ENCODE measurements around the gene SEMA3B.
"Not testable (repeated sequence)": the region's sequence is repeated elsewhere in the genome, so short reads cannot be mapped to it uniquely, and the experiment has no call there.

SEMA3B gene

GRCh38 chr3:50302095-50303012, 33.4 kb downstream of the SEMA3B start:
- in situ Hi-C loops (cut with HindIII; ENCODE audit: low pct_ligation_motif_present, low sequenced_read_pairs) = no loop called here
- no peak overlapping the region for H3K4me3 ChIP-seq (ENCODE audit: low read depth, low read length)
- H3K36me3 ChIP-seq (replicated peaks) = no peaks in the 10 kb centered on the region
- TF ChIP-seq, protein P1, sequence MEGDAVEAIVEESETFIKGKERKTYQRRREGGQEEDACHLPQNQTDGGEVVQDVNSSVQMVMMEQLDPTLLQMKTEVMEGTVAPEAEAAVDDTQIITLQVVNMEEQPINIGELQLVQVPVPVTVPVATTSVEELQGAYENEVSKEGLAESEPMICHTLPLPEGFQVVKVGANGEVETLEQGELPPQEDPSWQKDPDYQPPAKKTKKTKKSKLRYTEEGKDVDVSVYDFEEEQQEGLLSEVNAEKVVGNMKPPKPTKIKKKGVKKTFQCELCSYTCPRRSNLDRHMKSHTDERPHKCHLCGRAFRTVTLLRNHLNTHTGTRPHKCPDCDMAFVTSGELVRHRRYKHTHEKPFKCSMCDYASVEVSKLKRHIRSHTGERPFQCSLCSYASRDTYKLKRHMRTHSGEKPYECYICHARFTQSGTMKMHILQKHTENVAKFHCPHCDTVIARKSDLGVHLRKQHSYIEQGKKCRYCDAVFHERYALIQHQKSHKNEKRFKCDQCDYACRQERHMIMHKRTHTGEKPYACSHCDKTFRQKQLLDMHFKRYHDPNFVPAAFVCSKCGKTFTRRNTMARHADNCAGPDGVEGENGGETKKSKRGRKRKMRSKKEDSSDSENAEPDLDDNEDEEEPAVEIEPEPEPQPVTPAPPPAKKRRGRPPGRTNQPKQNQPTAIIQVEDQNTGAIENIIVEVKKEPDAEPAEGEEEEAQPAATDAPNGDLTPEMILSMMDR (IDR thresholded peaks at IDR 0.05; ENCODE audit: low read depth, low read length, missing control alignments) = no peak
- no peak for DNase-seq
- H3K27me3 ChIP-seq (replicated peaks) = no peaks in the 10 kb centered on the region
- no peak overlapping the region for H3K27ac ChIP-seq

GRCh38 chr3:50303013-50303815, 34.3 kb downstream of the SEMA3B start, which contains the start of gene HYAL1:
TSS of gene HYAL1 (minus strand) at chr3:50303574. CDS start at chr3:50302956, 618 bp downstream.
- Histone ChIP-seq H3K27me3 (replicated peaks) (no peaks in the 10 kb centered on the region), H3K27ac (no peak within 1 kb of the TSS), H3K36me3 (replicated peaks) (no peaks in the 10 kb centered on the region), H3K4me3 (ENCODE audit: low read depth, low read length) (no peak within 1 kb of the TSS)
- TF ChIP-seq, protein P1 (IDR thresholded peaks at IDR 0.05; ENCODE audit: low read depth, low read length, missing control alignments) = peak; percentile 26
- in situ Hi-C loops (cut with HindIII; ENCODE audit: low pct_ligation_motif_present, low sequenced_read_pairs) = no loop called here
- no peak for DNase-seq

DNA sequence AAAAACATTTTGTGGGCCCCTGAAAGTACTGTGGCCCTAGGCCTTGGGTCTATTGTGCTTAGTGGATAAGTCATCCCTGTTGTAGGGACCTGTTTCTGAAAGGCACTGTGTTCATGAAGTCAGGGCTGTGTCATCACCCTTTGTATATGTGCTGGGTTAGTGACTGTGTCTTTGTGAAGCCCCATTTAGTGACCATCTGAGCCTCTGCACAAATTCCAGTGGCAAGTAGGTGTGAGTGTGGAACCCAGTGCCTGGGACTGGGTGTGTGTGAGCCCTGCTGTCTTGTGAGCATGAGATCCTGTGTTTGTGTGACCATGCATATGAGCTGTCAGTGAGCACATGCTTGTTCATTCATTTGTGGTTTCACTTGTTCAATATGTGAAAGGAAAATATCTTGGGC, 35.7 kb downstream of the SEMA3B start:
- H3K36me3 ChIP-seq (replicated peaks) = no peaks in the 10 kb centered on the region
- H3K27me3 ChIP-seq (replicated peaks) = no peaks in the 10 kb centered on the region
- DNase-seq = no peak
- H3K27ac ChIP-seq = no peak overlapping the region
- in situ Hi-C loops (cut with HindIII; ENCODE audit: low pct_ligation_motif_present, low sequenced_read_pairs) = no loop called here
- TF ChIP-seq, protein P1 (IDR thresholded peaks at IDR 0.05; ENCODE audit: low read depth, low read length, missing control alignments) = no peak
- H3K4me3 ChIP-seq (ENCODE audit: low read depth, low read length) = no peak overlapping the region

DNA sequence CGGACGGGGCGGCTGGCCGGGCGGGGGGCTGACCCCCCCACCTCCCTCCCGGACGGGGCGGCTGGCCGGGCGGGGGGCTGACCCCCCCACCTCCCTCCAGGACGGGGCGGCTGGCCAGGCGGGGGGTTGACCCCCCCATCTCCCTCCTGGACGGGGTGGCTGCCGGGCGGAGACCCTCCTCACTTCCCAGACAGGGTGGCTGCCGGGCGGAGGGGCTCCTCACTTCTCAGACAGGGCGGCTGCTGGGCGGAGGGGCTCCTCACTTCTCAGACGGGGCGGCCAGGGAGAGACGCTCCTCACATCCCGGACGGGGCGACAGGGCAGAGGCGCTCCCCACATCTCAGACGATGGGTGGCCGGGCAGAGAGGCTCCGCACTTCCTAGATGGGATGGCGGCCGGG, 43.1 kb downstream of the SEMA3B start:
- in situ Hi-C loops (cut with HindIII; ENCODE audit: low pct_ligation_motif_present, low sequenced_read_pairs); H3K27me3 ChIP-seq (replicated peaks); H3K27ac ChIP-seq; H3K4me3 ChIP-seq (ENCODE audit: low read depth, low read length); H3K36me3 ChIP-seq (replicated peaks); DNase-seq: not testable (repeated sequence)

- TF ChIP-seq, protein P1 (IDR thresholded peaks at IDR 0.05; ENCODE audit: low read depth, low read length, missing control alignments) = no peak
- no peak overlapping the region for H3K27ac ChIP-seq
- in situ Hi-C loops (cut with HindIII; ENCODE audit: low pct_ligation_motif_present, low sequenced_read_pairs) = no loop called here
Observed at GRCh38 chr3:50314342-50314741, 45.4 kb downstream of the SEMA3B start.

DNA sequence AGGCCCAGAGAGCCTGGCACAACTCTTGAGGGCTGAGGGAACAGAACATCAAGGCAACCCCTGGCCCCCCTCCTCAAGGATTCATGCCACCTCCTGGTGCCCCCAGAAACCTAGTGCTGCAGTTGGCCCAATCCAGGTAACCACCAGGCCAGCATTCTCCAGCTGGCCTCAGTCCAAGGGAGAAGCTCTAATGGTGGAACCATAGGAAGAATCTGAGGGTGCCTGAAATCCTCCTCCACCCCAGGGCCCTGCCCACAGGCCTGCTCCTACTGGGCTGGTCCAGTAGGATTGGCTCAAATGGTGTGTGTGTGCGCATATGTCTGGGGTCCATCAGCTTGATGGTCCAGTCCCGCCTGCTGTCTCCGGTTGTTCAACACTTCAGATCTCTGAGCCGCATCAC, 45.9 kb downstream of the SEMA3B start:
- Histone ChIP-seq H3K27me3 (replicated peaks) (no peaks in the 10 kb centered on the region), H3K36me3 (replicated peaks) (peaks cover 9% of the 10 kb centered on the region), H3K27ac (no peak overlapping the region), H3K4me3 (ENCODE audit: low read depth, low read length) (no peak overlapping the region)
- TF ChIP-seq, protein P1 (IDR thresholded peaks at IDR 0.05; ENCODE audit: low read depth, low read length, missing control alignments) = no peak
- DNase-seq = no peak
- in situ Hi-C loops (cut with HindIII; ENCODE audit: low pct_ligation_motif_present, low sequenced_read_pairs) = no loop called here

More at GRCh38 chr3:50314342-50314741, 45.4 kb downstream of the SEMA3B start:
- no peak for DNase-seq
- peaks cover 4% of the 10 kb centered on the region for H3K36me3 ChIP-seq (replicated peaks)
- no peaks in the 10 kb centered on the region for H3K27me3 ChIP-seq (replicated peaks)
- H3K4me3 ChIP-seq (ENCODE audit: low read depth, low read length) = no peak overlapping the region

Measured in brain microvascular endothelial cell (primary cell).